ENCODE results near the gene TPH2.

Gene TPH2

GRCh38 chr12:72031066-72031465 is 92.4 kb downstream of the TPH2 start:
- DNase-seq (ENCODE audit: low read depth in 1 of 2, low spot score in 1 of 2): no peak

DNA sequence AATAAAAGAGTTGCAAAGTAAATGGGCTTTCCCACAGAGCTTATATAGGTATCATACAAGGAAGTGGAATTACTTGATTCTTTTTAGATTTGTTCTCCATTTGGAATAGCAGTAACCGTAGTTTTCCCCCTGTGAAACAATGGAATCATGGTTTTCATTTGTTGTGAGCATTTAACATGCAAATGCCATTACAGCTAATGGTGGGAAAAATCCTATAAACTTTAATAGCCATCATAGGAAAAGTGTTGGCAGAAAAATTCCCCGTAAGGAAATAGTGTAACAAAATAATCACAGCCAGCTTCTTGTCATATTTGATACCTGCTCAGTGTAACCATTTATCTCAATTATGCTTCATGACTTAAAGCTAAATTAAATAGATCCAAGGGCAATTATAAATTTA is 95.3 kb downstream of the TPH2 start:
- no peak for DNase-seq (ENCODE audit: low read depth in 1 of 2, low spot score in 1 of 2)

GRCh38 chr12:72035625-72036024 is 97.0 kb downstream of the TPH2 start:
- DNase-seq (ENCODE audit: low read depth in 1 of 2, low spot score in 1 of 2): no peak

- DNase-seq (ENCODE audit: low read depth in 1 of 2, low spot score in 1 of 2): no peak
These were observed 97.7 kb downstream of the TPH2 start for GRCh38 chr12:72036393-72036792.

GRCh38 chr12:72037006-72037795 is 98.6 kb downstream of the TPH2 start:
- no peak for DNase-seq (ENCODE audit: low read depth in 1 of 2, low spot score in 1 of 2)

- DNase-seq (ENCODE audit: low read depth in 1 of 2, low spot score in 1 of 2): no peak
These were observed 103.2 kb downstream of the TPH2 start for GRCh38 chr12:72041811-72042210.

- no peak for DNase-seq (ENCODE audit: low read depth in 1 of 2, low spot score in 1 of 2)
These were observed 115.0 kb downstream of the TPH2 start for GRCh38 chr12:72053604-72054003.

DNA sequence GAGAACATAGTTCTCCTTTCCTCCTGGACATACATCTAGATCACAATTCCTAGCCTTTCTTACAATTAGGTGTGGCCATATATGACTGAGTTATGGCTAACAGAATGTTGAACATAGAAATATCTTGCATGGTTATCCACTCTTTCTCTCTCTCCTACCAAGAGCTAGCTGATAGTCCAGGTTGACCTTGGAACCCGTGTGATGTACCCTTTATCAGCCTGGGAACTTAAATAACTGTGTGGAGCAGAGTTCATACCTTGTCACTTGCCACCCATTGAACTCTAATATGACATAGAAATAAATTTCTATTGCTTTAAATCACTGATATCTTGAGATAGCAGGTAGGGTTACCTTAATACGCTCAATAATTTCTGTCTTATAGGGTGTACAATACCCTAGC is 115.9 kb downstream of the TPH2 start:
- no peak for DNase-seq (ENCODE audit: low read depth in 1 of 2, low spot score in 1 of 2)

DNA sequence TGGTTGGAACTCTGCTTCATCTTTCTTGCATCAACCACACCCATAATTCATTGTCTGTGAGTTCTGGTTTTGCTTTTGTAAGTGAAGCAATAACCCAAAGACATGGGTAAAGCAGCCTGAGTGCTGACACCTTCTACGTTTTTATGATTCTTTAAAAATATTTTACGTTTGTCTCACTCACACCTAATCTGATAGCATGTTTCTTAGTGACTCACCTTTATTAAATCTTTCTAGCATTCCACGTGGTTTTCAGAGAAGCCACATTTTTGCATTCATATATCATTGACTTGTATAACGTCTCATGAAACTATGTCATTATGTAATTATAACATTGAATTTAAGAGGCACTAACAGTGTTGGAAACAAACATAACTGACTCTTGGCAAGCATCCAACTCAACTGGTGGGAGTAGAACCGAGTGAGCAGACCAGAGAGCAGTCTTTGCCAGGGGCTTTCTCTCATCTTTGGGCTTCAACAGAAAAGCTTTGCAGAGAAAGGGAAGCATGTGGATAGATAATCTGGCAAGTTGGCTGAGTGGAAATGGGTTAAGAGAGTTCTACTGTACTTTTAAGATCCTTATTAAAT is 118.8 kb downstream of the TPH2 start:
- DNase-seq (ENCODE audit: low read depth in 1 of 2, low spot score in 1 of 2): no peak

DNA sequence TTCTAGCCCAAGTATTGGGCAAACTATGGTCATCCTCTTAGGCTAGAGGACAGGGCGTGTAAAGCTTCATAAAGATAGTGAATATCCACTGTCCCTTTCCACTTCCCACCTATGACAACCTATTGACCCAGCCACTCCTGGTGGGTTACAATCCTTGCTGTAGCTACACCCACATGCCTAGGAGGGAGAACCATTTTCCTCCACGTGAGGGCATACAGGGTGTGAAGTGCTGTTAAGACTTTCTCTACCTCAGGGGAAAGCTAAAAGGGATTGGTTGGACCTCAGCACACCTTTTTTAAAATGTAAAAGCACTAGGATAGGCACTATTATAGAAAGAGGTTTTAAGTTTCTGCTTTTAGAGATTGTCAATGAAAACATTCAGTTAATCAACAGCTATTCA is 124.4 kb downstream of the TPH2 start:
- no peak for DNase-seq (ENCODE audit: low read depth in 1 of 2, low spot score in 1 of 2)

- DNase-seq (ENCODE audit: low read depth in 1 of 2, low spot score in 1 of 2): no peak
These were observed 132.4 kb downstream of the TPH2 start for GRCh38 chr12:72071030-72071429.

- no peak for DNase-seq (ENCODE audit: low read depth in 1 of 2, low spot score in 1 of 2)
These were observed 134.1 kb downstream of the TPH2 start for GRCh38 chr12:72072592-72073212.

GRCh38 chr12:72074065-72074464 is 135.4 kb downstream of the TPH2 start:
- DNase-seq (ENCODE audit: low read depth in 1 of 2, low spot score in 1 of 2): no peak

DNA sequence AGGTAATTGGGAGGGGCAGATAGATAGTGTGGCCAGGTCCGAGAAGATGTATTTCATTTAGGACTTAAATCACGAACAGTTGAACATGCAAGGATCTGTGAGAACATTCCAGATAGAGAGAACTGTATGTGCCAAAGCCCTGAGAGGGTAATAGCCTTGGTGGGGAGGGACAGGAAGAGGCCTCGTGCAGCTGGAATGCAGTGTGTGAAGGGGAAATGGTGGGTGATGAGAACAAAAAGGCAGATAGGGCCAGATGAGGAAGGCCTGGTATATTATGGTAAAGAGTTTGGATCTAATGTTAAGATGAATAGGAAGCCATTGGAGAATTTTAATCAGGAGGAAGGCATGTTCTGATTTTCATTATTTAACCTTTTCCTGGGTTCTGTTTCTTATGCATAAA is 136.3 kb downstream of the TPH2 start:
- no peak for DNase-seq (ENCODE audit: low read depth in 1 of 2, low spot score in 1 of 2)

DNA sequence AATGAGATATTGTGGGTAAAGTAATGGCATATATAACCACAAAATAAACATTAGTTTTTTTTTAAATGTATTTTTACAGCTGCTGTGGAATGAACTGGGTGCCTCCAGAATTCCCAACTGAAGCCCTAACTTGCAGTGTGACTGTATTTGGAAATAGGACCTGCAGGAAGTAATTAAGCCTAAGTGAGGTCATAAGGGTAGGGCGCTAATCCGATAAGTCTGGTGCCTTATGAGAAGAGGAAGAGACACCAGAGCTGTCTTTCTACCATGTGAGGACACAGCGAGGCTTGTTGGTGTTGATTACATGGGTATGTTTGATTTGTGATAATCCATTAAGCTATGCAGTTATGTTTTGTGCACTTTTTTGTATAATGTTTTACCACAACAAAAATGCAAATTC is 136.8 kb downstream of the TPH2 start:
- DNase-seq (ENCODE audit: low read depth in 1 of 2, low spot score in 1 of 2): no peak

- no peak for DNase-seq (ENCODE audit: low read depth in 1 of 2, low spot score in 1 of 2)
These were observed 137.4 kb downstream of the TPH2 start for GRCh38 chr12:72075891-72076557.

GRCh38 chr12:72076558-72076915 is 137.9 kb downstream of the TPH2 start:
- no peak for DNase-seq (ENCODE audit: low read depth in 1 of 2, low spot score in 1 of 2)

GRCh38 chr12:72077111-72077820 is 138.6 kb downstream of the TPH2 start:
- no peak for DNase-seq (ENCODE audit: low read depth in 1 of 2, low spot score in 1 of 2)

DNA sequence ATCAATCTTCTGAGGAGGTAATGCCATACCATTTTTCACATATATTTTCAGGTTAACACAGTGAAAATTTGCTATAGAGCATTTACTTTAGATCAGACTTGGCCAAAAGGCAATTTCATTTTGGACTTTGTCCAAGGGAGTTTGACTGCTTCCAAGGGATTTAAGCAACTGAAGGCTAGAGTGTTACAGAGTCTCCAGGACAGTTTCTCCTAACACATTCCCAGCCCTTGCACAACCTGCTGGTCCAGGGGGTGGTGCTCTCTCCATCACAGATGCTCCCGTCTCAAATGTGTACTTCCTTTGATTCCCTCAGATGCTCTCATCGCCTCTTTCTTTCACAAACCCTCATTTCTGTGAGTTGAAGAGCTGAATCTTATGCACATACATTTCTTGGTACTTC is 143.1 kb downstream of the TPH2 start:
- no peak for DNase-seq (ENCODE audit: low read depth in 1 of 2, low spot score in 1 of 2)

All from stimulated activated CD4-positive, alpha-beta T cell treated with anti-CD3 and anti-CD28 coated beads, Interleukin-15, amount 100 ng/mL, for 1 hour (primary cell).